Activated T-helper 1 cell treated with Interleukin-2 at 50 U/mL for 16 hours (primary cell): ENCODE data around the gene AKAP1.

ENCODE experiments used
- DNase-seq: peaks from one replicate; pipeline ENCODE4 v3.0.0-alpha.2; 2020; ENCODE audit warnings: low read depth

The AKAP1 gene

DNA sequence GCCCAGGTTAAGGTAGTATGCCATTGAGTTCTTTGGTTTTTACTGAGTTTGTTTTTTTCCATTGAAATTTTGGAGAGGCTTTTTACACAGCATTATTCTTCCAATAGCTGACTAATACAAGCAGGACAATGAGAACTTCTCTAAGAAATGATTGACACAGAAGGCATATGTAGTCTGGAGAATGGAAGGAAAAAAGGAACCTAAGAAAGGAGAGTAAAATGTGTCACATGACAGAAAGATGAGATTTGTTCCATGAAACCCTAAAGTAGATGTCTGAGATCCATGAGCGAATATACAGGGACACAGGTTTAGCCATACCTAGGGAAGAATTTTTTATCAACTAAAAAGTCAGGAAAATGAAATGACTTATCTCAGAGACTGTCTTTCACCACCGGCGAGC, 80.7 kb downstream of the AKAP1 start:
- DNase-seq: no peak

- no peak for DNase-seq
These were observed 81.8 kb downstream of the AKAP1 start for GRCh38 chr17:57166803-57167202.

DNA sequence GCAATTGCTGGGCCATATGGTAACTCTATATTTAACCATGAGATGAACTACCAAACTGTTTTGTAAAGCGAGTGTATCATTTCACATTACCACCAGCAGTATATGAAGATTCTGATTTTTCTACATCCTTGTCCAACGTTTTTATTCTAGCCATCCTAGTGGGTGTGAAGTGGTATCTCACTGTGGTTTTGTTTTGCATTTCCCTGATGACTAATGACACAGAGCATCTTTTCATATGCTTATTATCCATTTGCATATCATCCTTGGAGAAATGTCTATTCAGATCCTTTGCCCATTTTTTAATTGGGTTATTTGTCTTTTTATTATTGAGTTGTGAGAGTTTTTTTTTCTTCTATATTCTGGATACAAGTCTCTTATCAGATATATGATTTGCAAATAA, 83.6 kb downstream of the AKAP1 start:
- no peak for DNase-seq

DNA sequence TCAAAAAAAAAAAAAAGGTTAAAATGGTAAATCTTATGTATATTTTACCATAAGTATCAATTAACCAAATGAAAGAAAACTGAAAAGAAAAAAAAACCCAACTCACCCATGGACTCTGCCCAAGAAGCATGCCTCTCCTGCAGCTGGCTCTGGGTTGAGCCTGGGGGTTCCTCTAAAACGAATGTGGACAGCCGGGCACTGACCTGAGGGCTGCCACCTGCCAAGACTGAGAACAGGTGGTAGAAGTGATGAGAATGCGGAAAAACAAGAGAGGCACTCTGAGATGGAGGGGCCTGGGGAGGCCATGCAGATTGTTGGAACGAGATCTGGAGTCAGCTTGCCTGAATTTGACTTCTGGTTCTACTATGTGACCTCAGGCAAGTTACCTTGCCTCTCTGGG, 85.8 kb downstream of the AKAP1 start:
- no peak for DNase-seq
